ENCODE results near the gene DNMT3A.

- no peak for TF ChIP-seq CTCF (IDR thresholded peaks at IDR 0.05; ENCODE audit: insufficient read depth, low read depth, low read length)
- TF ChIP-seq EZH2 (IDR thresholded peaks at IDR 0.05; ENCODE audit: insufficient read depth, low read length), result no peak
These were observed 75.9 kb downstream of the DNMT3A start for GRCh38 chr2:25265802-25266201.
